DMS53 treated with DMSO at 0.1 percent for 48 hours (cell line): ENCODE data around the gene AP1G1.
A peak's percentile ranks its signal among the peaks of the same experiment; 100 is the strongest.
"Not testable (repeated sequence)": the region's sequence is repeated elsewhere in the genome, so short reads cannot be mapped to it uniquely, and the experiment has no call there.

Experiments
- DNase-seq: peaks from one replicate; lab custom pipeline; 2025; ENCODE audit not compliant: unreplicated experiment; lab: John Stamatoyannopoulos, UW

The AP1G1 gene

GRCh38 chr16:71808593-71809459, at the start of gene AP1G1:
AP1G1 (minus strand) TSS chr16:71808834; CDS start chr16:71789479, 19,355 bp downstream.
- peak; percentile 87 for DNase-seq

- no peak for DNase-seq
These were observed 47.5 kb upstream of the AP1G1 start for GRCh38 chr16:71855937-71856662.

GRCh38 chr16:71854369-71854948, 45.8 kb upstream of the AP1G1 start:
- DNase-seq = no peak

GRCh38 chr16:71853413-71853812, 44.8 kb upstream of the AP1G1 start:
- DNase-seq = no peak

- no peak for DNase-seq
These were observed 43.9 kb upstream of the AP1G1 start for GRCh38 chr16:71852561-71852960.

- no peak for DNase-seq
These were observed 43.5 kb upstream of the AP1G1 start for GRCh38 chr16:71852158-71852557.

- no peak for DNase-seq
These were observed 43.1 kb upstream of the AP1G1 start for GRCh38 chr16:71851746-71852145.

- DNase-seq = no peak
These were observed 40.0 kb upstream of the AP1G1 start for GRCh38 chr16:71848622-71849021.

GRCh38 chr16:71847096-71847495, 38.5 kb upstream of the AP1G1 start:
- DNase-seq = no peak

- no peak for DNase-seq
These were observed 37.8 kb upstream of the AP1G1 start for GRCh38 chr16:71846431-71846830.

- peak; percentile 56 for DNase-seq
These were observed 37.2 kb upstream of the AP1G1 start, which contains the start of gene ATXN1L for GRCh38 chr16:71845639-71846430. ATXN1L (plus strand) TSS chr16:71845976; CDS start chr16:71849741, 3,765 bp downstream.

GRCh38 chr16:71843572-71843971, 34.9 kb upstream of the AP1G1 start:
- no peak for DNase-seq

GRCh38 chr16:71840052-71840451, 31.4 kb upstream of the AP1G1 start:
- no peak for DNase-seq

GRCh38 chr16:71837150-71837549, 28.5 kb upstream of the AP1G1 start:
- no peak for DNase-seq

GRCh38 chr16:71834291-71834690, 25.7 kb upstream of the AP1G1 start:
- DNase-seq = no peak

- DNase-seq = not testable (repeated sequence)
These were observed 23.5 kb upstream of the AP1G1 start for GRCh38 chr16:71832112-71832511.

- not testable (repeated sequence) for DNase-seq
These were observed 23.1 kb upstream of the AP1G1 start for GRCh38 chr16:71831698-71832097.

- DNase-seq = no peak
These were observed 21.7 kb upstream of the AP1G1 start for GRCh38 chr16:71830359-71830758.

- DNase-seq = no peak
These were observed 17.9 kb upstream of the AP1G1 start for GRCh38 chr16:71826533-71827017.

GRCh38 chr16:71817155-71817500, 8.5 kb upstream of the AP1G1 start:
- DNase-seq = not testable (repeated sequence)
